GM18520 (cell line): ENCODE measurements around the gene TYW5.
A peak's percentile ranks its signal among the peaks of the same experiment; 100 is the strongest.

Experiments
- ATAC-seq: cut with Tn5 transposase; IDR thresholded peaks from one replicate; pipeline ENCODE4 v1.9.1; 2021; ENCODE audit not compliant: unreplicated experiment

Gene TYW5

DNA sequence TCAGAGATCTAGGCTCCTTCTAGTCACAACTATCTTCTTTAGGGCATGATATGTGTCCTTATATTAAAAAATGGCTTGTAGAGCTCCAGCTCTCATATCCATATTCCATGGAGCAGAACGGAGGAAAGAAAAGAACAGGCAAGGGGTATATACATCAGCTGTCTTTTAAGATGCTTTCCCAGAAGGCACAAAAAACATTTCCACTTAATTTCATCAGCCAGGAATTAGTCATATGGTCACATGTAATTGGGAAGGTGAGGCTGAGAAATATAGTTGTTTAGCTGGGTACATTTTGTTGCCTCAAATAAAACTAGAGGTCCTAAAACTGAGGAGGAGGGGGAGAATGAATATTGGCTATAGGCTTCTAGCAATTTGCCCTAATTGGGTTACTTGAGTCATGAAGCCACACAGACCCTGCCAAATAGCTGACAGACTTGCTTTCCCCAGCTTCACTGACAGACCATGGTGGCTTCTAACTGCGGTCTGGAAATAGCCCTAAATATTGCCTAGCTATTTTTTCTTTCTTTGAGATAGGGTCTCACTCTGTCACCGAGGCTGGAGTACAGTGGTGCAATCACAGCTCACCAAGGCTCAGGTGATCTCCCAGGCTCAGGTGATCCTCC is 20.1 kb upstream of the TYW5 start:
- no peak for ATAC-seq

DNA sequence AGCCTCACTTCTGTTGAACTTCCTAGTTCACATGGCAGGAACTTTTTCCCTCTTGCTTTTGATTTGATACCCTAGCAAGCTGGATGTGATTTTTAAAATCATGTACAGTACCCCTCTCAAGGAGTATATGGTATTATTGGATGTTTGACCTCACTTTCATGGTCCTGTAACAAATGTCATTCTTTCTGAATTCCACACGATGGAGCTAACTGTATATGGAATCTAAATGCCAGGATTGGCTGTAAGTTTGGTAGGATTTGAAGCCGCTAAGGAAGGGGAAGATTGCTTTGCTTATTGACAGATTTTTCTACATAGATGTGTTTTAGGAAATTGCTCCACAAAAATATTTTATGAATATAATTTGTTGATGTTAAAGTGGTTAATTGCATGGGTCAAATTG is 18.4 kb upstream of the TYW5 start:
- no peak for ATAC-seq

GRCh38 chr2:199972088-199972626 is 16.9 kb upstream of the TYW5 start:
- no peak for ATAC-seq

DNA sequence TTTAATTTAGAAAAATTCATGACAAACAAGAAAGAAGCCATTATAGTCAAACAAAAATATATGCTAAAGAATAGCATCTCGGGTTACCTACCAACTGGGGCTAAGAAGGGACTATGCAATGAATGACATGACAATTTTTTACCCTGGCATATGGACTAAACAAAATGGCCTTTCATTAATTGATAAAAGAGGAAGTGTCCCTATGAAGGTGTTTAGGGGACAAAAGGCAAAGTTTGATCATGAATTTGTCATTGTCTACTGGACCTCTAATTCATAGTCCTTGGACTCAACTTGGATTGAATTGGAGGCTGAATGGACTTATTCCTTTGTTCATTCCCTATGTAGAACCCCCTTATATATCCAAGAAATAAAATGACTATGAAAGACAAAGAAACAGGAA is 12.8 kb upstream of the TYW5 start:
- no peak for ATAC-seq

DNA sequence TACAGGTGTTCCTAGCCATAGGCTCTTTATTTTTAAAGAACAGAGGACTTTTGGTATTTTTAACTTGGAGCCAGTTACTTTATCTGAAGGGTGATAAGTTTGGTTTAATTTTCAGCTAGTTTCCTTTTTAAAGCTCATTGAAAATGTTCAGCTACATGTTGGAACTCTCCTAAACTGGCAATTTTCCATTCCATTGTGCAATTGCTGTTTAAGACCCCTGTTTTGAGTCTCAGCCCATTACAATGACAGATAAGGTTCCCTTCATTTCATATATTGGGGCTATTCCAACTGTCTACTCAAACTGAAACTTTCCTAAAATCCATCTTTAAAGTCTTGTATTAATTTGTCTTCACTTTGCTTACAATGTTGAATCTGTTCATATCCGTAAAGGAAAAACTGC is 11.7 kb upstream of the TYW5 start:
- ATAC-seq, result no peak

- no peak for ATAC-seq
Observed at GRCh38 chr2:199966405-199966804, 11.1 kb upstream of the TYW5 start.

DNA sequence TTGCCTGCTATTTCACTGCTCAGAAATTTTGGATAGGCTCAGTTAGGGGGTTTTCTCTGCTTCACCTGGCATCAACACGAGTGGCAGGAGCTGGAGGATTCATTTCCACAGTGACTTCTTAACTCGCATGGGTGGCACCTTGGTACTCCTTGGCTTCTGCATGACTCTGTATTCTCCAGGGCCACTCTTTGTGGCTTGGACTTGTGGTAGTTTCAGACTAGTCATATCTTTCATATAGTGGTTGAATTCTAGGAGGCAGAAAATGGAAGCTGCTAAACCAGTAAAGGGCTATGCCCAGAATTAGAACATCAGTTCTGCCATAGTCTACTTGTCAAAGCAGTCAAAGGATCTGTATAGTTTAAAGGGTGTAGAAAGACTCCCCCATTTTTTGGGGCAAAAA is 6.9 kb upstream of the TYW5 start:
- ATAC-seq, result peak; percentile 72

DNA sequence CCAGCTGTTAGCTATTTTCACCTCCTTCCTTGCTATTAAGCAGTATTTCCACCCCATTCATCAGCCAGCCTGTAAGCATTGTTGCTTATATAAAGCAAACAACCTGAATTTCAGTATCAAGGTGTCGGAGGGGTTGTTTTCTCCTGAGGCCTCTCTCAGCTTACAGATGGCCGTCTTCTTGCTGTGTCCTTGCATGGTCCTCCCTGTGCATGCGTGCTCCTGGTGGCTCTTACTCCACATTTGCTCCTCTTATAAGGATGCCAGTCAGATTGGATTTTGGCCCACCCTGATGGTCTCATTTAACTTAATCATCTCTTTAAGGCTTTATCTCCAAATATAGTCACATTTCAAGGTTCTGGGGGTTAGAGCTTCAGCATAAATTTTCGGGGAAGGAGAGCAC is 2.7 kb upstream of the TYW5 start:
- ATAC-seq, result no peak

GRCh38 chr2:199956062-199956380 is 730 bp upstream of the TYW5 start:
- ATAC-seq, result no peak

GRCh38 chr2:199955007-199955338 is 318 bp downstream of the TYW5 start:
- ATAC-seq, result peak; percentile 25

DNA sequence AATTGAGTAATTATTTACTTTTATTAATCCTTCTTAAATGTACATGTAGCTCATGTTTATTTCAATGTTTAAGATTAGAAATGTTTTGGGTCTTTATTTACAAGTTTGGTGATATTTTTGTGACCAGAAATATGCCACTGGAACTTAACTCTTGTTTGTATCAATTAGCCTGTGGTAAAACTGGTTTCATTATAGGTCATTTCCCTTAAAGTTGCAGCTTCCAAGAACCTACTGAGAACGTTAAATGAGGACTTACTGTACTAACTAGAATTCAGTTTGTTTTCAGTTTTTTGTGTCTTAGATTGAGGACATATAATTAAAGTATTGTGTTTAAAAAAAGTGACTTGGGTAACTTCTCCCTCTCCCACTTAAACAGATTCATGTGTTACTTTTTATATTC is 4.3 kb downstream of the TYW5 start:
- no peak for ATAC-seq

DNA sequence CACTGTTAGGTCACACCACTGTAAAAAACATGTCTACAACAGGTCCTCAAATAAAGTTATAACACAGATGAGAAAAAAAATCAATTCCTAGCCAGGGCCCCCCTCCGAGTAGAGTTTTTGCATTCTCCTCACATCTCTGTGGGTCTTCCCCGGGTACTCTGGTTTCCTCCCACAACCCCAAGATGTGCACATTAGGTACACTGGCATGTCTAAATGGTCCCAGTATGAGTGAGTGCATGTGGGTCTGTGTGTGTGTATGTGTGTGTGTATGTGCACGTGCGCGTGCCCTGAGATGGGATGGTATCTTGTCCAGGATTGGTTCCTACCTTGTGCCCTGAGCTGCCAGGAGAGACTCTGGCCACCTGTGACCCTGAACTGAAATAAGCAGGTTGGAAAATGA is 4.9 kb downstream of the TYW5 start:
- ATAC-seq, result no peak

GRCh38 chr2:199946836-199947235 is 8.5 kb downstream of the TYW5 start:
- ATAC-seq, result no peak

DNA sequence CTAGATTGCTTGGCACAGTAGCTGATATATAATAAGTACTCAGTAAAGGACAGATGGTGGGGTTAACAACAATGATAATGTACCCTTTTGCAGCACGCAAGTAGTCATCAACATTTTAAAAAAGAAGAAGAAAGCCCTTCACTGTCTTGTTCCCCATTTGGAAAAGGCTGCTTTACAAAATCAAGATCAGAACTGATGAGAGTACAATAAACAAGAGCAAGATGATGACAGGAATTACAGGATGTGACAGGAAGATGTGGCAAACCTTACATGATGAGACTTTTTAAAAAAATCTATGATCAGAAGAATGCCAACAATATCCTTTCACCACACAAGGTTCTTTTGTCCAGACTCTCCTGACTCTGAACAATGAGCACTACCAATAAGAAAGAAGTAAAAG is 9.1 kb downstream of the TYW5 start:
- ATAC-seq, result no peak

GRCh38 chr2:199943373-199943772 is 11.9 kb downstream of the TYW5 start:
- no peak for ATAC-seq

GRCh38 chr2:199940373-199940772 is 14.9 kb downstream of the TYW5 start:
- no peak for ATAC-seq

GRCh38 chr2:199936554-199936953 is 18.7 kb downstream of the TYW5 start:
- ATAC-seq, result no peak

- no peak for ATAC-seq
Observed at GRCh38 chr2:199933466-199933865, 21.8 kb downstream of the TYW5 start.

DNA sequence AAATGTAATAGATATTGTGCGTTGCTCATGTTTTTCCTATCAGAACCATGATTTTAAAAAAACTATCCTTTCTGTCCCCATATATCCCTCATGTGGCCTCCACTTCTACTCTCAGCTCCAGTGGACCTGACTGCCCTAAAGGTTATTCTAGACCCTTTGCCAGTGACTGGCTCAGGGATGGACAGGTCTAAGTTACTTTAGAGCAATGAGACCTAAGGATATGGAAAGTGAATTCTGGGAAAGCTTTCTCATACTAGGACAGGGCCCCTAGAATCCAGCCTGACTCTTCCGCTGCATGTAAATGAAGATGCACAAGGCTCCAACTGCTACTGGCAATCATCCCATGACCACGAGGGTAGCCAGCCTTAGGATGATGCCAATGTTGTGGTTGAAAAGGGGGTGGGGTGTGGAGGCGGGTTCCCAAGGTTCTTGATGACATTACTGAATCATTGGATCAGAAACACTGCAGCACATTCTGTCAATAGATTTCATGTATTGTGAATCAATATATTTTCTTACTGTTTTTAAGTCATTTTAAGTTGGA is 22.9 kb downstream of the TYW5 start:
- ATAC-seq, result no peak

GRCh38 chr2:199929262-199929661 is 26.0 kb downstream of the TYW5 start:
- no peak for ATAC-seq

DNA sequence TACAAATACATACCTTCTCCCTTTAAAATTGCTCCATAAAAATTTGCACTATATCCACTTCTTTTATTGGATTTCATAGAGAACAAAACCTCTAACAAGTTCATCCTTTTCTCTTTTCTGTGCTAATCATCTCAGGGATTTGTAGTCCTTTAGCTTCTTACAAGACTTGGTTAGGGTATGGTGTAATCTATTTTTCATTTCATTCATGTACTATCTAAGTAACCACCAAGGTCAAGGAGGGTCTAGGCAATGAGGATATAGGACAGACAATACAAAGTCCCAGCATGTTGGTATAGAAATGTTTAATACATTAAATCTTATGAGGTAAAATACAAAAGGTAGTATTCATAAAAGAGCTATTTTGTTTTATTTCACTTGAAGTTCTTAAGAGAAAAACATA is 26.7 kb downstream of the TYW5 start:
- ATAC-seq, result no peak

GRCh38 chr2:199928226-199928625 is 27.1 kb downstream of the TYW5 start:
- ATAC-seq, result no peak

DNA sequence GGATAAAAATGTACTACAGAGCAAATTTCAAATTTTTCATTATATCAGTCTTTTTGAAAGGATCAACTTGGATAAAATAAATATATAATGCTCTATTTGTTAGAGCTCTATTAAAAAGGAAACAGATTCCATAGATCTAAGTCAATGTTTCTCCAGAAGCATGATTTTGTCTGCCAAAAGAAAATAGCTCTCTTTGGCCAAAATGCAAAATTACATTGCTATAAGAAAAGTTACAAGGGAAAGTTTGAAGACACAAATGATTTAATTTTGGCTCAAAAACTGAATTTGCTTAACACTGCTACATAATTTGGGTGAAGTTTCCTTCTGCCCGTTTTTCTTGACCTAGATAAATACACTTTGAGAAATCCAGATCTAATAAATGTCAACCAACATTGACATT is 28.5 kb downstream of the TYW5 start:
- ATAC-seq, result no peak
